Left lung (tissue), 10 donors: ENCODE data around the gene KIAA1217. TPM values are rescaled to one million over a fixed set of nuclear protein-coding genes. Genes with fewer than 3 reads are reported as not detected.

ENCODE experiments used
- ATAC-seq: fragments of 200-7000 bp; cut with Tn5 transposase; one replicate; pipeline ENCODE4 v1.9.1; 2020; ENCODE audit warnings: moderate library complexity
- DNase-seq, 4 donors: peaks; one replicate each; pipeline ENCODE4 v3.0.0-alpha.2; 2013 to 2020
- H3K27ac ChIP-seq, 2 donors: fragments of 200-600 bp; sonication (generic) in 1 of 2; one replicate each; pipeline versions ENCODE4 v1.5.0 to v1.8.0; 2020 to 2021
- H3K27me3 ChIP-seq, 2 donors: fragments of 200-600 bp; sonication (generic) in 1 of 2; one replicate each; pipeline versions ENCODE4 v1.5.0 to v1.8.0; 2020 to 2021
- H3K36me3 ChIP-seq, 2 donors: fragments of 200-600 bp; sonication (generic) in 1 of 2; one replicate each; pipeline versions ENCODE4 v1.5.0 to v1.8.0; 2020 to 2021
- H3K4me1 ChIP-seq, 2 donors: fragments of 200-600 bp; one replicate each; pipeline ENCODE4 v1.8.0; 2021
- H3K4me3 ChIP-seq, 2 donors: fragments of 200-600 bp; sonication (generic) in 1 of 2; one replicate each; pipeline versions ENCODE4 v1.5.0 to v1.8.0; 2020 to 2021; ENCODE audit warnings: mild to moderate bottlenecking in 1 of 2
- H3K9me3 ChIP-seq, 2 donors: fragments of 200-600 bp; sonication (generic) in 1 of 2; one replicate each; pipeline versions ENCODE4 v1.5.0 to v1.8.0; 2020 to 2021
- intact Hi-C, 2 donors: fragments of 100-400 bp; cut with DNase I; formaldehyde crosslinking; loops; one replicate each; pipeline versions ENCODE4 v1.11.2 to v1.14.2; 2022
- polyA plus RNA-seq, 6 donors: library from polyadenylated mRNA; unstranded; fragments of 120-200 nt; gene quantifications; one replicate each; pipeline ENCODE4 v1.2.1, GENCODE V29; 2013; ENCODE audit not compliant: insufficient read length in 6 of 6
- total RNA-seq, 2 donors: library from RNA; stranded (reverse); fragmentation: NEBNext Ultra II Directional; extraction: Animal tissue kit (Norgen Biotek cat#: 25700); gene quantifications; one replicate each; pipeline ENCODE4 v1.2.1, GENCODE V29; 2021
- TF ChIP-seq, protein P1 (sequence below), 2 donors: fragments of 200-600 bp; sonication (generic) in 1 of 2; IDR thresholded peaks; one replicate each; pipeline versions ENCODE4 v1.5.0 to v1.8.0; 2021; ENCODE audit warnings: antibody characterized with exemption in 2 of 2
- donor health status: DM: no; HTN: yes; CAD: no.
- donor health status: DM: no; HTN: no; CAD: no.

The KIAA1217 gene
- total and polyA plus RNA-seq, 8 donors, result 28.3 to 69.1 (median 60.4) TPM

DNA sequence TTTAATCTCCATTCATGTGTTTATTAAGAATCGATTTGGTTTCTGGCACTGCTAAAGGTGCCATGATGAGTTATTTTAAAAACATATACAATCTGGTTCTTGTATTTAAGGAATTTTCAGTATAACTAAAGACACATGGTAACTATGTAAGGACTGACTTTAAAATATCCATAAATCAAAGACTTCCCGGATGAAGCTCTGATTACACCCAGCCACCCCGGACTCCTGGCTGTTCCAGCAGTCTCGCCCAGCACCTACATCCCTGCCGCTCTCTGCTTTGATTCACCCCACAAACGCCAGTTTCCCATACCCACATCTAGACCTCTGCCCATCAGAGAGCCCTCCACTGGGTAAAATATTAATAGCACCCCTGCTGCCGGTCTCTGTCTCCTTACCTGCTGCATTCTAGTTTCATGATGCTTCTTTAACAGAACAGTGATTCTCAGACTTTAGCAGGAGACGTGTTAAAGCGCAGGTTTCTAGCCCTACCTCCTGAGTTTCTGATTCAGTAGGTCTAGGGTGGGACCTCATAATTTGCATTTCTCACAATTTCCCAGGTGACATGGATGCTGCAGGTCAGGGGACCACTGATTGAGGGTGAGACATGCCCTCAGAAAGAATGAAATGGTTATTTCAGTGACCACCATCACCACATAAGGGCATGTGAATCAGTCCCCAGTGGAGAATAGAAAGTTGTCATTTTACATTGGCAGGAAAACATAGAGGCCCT, 185.7 kb downstream of the KIAA1217 start:
- no peak overlapping the region for H3K27ac ChIP-seq
- no peak for ATAC-seq
- H3K9me3 ChIP-seq, result no peaks in the 10 kb centered on the region
- no peak for DNase-seq
- no peaks in the 10 kb centered on the region for H3K4me1 ChIP-seq
- no peak overlapping the region for H3K4me3 ChIP-seq
- H3K36me3 ChIP-seq, result no peaks in the 10 kb centered on the region
- H3K27me3 ChIP-seq, result no peaks in the 10 kb centered on the region
- TF ChIP-seq, protein P1, sequence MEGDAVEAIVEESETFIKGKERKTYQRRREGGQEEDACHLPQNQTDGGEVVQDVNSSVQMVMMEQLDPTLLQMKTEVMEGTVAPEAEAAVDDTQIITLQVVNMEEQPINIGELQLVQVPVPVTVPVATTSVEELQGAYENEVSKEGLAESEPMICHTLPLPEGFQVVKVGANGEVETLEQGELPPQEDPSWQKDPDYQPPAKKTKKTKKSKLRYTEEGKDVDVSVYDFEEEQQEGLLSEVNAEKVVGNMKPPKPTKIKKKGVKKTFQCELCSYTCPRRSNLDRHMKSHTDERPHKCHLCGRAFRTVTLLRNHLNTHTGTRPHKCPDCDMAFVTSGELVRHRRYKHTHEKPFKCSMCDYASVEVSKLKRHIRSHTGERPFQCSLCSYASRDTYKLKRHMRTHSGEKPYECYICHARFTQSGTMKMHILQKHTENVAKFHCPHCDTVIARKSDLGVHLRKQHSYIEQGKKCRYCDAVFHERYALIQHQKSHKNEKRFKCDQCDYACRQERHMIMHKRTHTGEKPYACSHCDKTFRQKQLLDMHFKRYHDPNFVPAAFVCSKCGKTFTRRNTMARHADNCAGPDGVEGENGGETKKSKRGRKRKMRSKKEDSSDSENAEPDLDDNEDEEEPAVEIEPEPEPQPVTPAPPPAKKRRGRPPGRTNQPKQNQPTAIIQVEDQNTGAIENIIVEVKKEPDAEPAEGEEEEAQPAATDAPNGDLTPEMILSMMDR (IDR thresholded peaks at IDR 0.05), result no peak
- intact Hi-C loops, result no loop called here

DNA sequence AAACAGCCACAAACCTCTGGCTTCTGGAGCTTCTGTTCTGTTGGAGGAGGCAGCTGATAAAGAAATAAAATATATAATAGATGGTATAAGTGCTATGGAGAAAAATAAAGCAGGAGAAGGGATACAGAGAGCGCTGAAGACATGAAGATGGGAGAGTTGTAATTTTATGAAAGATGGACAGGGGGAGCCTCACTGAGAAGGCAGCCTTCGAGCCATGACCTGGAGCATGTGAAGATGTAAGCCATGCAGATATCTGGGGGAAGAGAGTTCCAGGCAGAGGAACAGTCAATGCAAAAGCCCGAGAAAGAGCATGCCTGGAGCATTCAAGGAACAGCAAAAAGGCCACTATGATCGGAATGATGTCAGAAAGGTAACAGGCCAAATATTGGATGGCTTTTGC, 187.5 kb downstream of the KIAA1217 start:
- DNase-seq, result no peak
- H3K4me1 ChIP-seq, result no peaks in the 10 kb centered on the region
- H3K36me3 ChIP-seq, result no peaks in the 10 kb centered on the region
- H3K9me3 ChIP-seq, result no peaks in the 10 kb centered on the region
- no peak for ATAC-seq
- H3K4me3 ChIP-seq, result no peak overlapping the region
- TF ChIP-seq, protein P1 (IDR thresholded peaks at IDR 0.05), result no peak
- no peak overlapping the region for H3K27ac ChIP-seq
- intact Hi-C loops, result no loop called here
- H3K27me3 ChIP-seq, result no peaks in the 10 kb centered on the region

DNA sequence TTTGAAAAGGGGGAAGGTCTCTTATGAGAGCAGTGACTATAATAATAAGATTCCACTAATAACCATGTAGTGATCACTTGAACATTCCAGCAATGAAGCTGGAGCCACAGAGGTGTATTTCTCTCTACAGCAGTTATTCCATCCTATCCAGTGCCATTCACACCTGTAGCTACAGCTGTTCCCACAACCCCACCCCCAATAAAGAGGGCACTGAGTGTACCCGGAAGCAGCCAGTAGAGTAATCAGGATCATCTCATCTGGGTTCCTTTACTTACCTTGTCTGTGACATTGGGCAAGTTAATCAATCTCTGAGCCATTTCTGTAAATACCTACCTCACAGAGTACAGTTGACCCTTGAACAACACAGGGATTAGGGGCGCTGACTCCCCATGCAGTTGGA, 188.7 kb downstream of the KIAA1217 start:
- no peaks in the 10 kb centered on the region for H3K9me3 ChIP-seq
- H3K36me3 ChIP-seq, result no peaks in the 10 kb centered on the region
- no peaks in the 10 kb centered on the region for H3K4me1 ChIP-seq
- DNase-seq, result no peak
- no peaks in the 10 kb centered on the region for H3K27me3 ChIP-seq
- intact Hi-C loops, result no loop called here
- ATAC-seq, result no peak
- H3K27ac ChIP-seq, result no peak overlapping the region
- TF ChIP-seq, protein P1 (IDR thresholded peaks at IDR 0.05), result no peak
- no peak overlapping the region for H3K4me3 ChIP-seq

GRCh38 chr10:24404567-24404966, 195.6 kb downstream of the KIAA1217 start:
- TF ChIP-seq, protein P1 (IDR thresholded peaks at IDR 0.05), result no peak
- ATAC-seq (no peak), DNase-seq (no peak)
- Histone ChIP-seq H3K9me3 (no peaks in the 10 kb centered on the region), H3K4me3 (no peak overlapping the region), H3K4me1 (no peaks in the 10 kb centered on the region), H3K36me3 (no peaks in the 10 kb centered on the region), H3K27me3 (no peaks in the 10 kb centered on the region), H3K27ac (no peak overlapping the region)
- intact Hi-C loops, result no loop called here

DNA sequence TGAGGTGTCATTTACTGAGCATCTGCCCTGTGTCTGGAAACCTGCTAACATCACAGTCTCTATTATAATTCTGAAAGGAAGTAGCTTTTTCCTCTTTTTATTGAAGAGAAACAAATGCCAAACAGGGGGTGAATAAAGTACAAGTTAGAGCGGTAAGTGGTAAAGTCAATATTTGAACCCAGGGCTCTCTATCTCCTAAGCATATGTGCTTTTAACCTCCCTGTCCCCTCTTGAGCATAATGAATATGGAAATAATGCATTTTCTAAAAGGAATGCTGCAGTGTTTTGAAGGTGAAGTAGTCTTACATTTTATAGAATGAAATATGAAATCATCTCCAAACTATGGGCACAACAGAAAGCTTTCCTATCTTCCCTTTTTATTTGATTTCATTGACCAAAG, 196.7 kb downstream of the KIAA1217 start:
- ATAC-seq, result peak; percentile 36
- TF ChIP-seq, protein P1 (IDR thresholded peaks at IDR 0.05), result no peak
- intact Hi-C loops, result no loop called here

More for the DNA sequence above, 196.7 kb downstream of the KIAA1217 start:
- DNase-seq, result no peak
- no peaks in the 10 kb centered on the region for H3K4me1 ChIP-seq
- no peaks in the 10 kb centered on the region for H3K36me3 ChIP-seq
- H3K4me3 ChIP-seq, result no peak overlapping the region
- H3K9me3 ChIP-seq, result no peaks in the 10 kb centered on the region
- H3K27me3 ChIP-seq, result no peaks in the 10 kb centered on the region
- no peak overlapping the region for H3K27ac ChIP-seq
